ENCODE data around the gene PIEZO1.

GRCh38 chr16:88810912-88811768, 26.1 kb upstream of the PIEZO1 start:
- no peak for TF ChIP-seq PAX8 (IDR thresholded peaks at IDR 0.05)
- no peak for TF ChIP-seq CTCF (IDR thresholded peaks at IDR 0.05 in 2 of 3, conservative IDR thresholded peaks at IDR 0.05 in 1 of 3; ENCODE audit: control insufficient read depth in 2 of 3, extremely low read depth in 1 of 3, insufficient read depth in 1 of 3, low read depth in 3 of 3, low read length in 3 of 3)
- no peak for TF ChIP-seq ETV6 (conservative IDR thresholded peaks at IDR 0.05 in 1 of 2, IDR thresholded peaks at IDR 0.05 in 1 of 2; ENCODE audit: borderline replicate concordance in 1 of 2, low read depth in 1 of 2)
- no peak for TF ChIP-seq SMC3 (IDR thresholded peaks at IDR 0.05; ENCODE audit: borderline replicate concordance, low read length)
- TF ChIP-seq ZBTB11 (CRISPR knock-in tag; IDR thresholded peaks at IDR 0.05): no peak
- no peak for TF ChIP-seq ATF7 (IDR thresholded peaks at IDR 0.05; ENCODE audit: low read depth)
- peak; percentile 55; the same call in 1 of the 2 replicates for TF ChIP-seq BACH1 (IDR thresholded peaks at IDR 0.05; ENCODE audit: borderline replicate concordance)
- no peak; the same call in 1 of the 2 replicates for TF ChIP-seq BRCA1 (IDR thresholded peaks at IDR 0.05; ENCODE audit: low read depth, low read length)
- TF ChIP-seq ZNF24 (IDR thresholded peaks at IDR 0.05): no peak

Data from GM12878 (cell line).